Dendritic cell treated with granulocyte-macrophage colony-stimulating factor and Interleukin-4, amounts not matched to agents 40 ng/mL and 50 ng/mL, for 4 days (primary cell): ENCODE results near the gene SLC16A9.

ENCODE experiments used
- H3K27ac Mint-ChIP-seq: one replicate; pipeline ENCODE4 v1.8.0; 2022; ENCODE audit warnings: mild to moderate bottlenecking, mixed read lengths
- H3K27me3 Mint-ChIP-seq: one replicate; pipeline ENCODE4 v1.8.0; 2022; ENCODE audit warnings: mild to moderate bottlenecking, mixed read lengths
- H3K36me3 Mint-ChIP-seq: one replicate; pipeline ENCODE4 v1.8.0; 2022; ENCODE audit warnings: low read depth, mixed read lengths
- H3K4me1 Mint-ChIP-seq: one replicate; pipeline ENCODE4 v1.8.0; 2022; ENCODE audit warnings: low read depth, mixed read lengths
- H3K4me3 Mint-ChIP-seq: one replicate; pipeline ENCODE4 v1.8.0; 2022; ENCODE audit warnings: mild to moderate bottlenecking, moderate library complexity, mixed read lengths
- H3K9me3 Mint-ChIP-seq: one replicate; pipeline ENCODE4 v1.8.0; 2022; ENCODE audit warnings: mixed read lengths
- intact Hi-C: fragments of 100-400 bp; cut with micrococcal nuclease; formaldehyde crosslinking; loops from one replicate; pipeline ENCODE4 v1.15.0; 2022

Gene SLC16A9

GRCh38 chr10:59705931-59706330 is 3.7 kb downstream of the SLC16A9 start:
- H3K4me3 Mint-ChIP-seq, result no peak overlapping the region
- intact Hi-C loops, result no loop called here
- peaks cover 32% of the 10 kb centered on the region for H3K27me3 Mint-ChIP-seq
- peaks cover 15% of the 10 kb centered on the region for H3K4me1 Mint-ChIP-seq
- no peak overlapping the region for H3K27ac Mint-ChIP-seq
- H3K9me3 Mint-ChIP-seq, result no peaks in the 10 kb centered on the region
- no peaks in the 10 kb centered on the region for H3K36me3 Mint-ChIP-seq

DNA sequence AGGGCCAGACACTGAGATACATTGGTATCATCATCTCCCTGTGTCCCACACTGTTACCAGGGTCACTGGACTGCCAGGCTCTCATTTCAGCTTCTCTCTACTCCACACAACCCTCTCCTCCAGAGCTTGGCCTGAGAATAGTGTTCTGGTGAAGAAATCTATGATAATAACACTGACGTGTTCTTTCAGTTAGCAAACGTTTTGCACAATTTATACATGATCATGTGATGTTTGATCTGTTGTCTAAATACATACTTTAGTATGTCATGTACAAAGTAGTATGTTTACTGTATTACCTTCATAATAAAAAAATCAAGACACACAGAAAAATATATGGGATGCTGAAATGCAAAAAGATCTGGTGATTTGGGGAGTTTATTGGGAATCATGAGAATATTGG is 5.0 kb downstream of the SLC16A9 start:
- Mint-ChIP-seq H3K4me3 (no peak overlapping the region), H3K27me3 (peaks cover 19% of the 10 kb centered on the region), H3K9me3 (no peaks in the 10 kb centered on the region), H3K27ac (no peak overlapping the region), H3K36me3 (no peaks in the 10 kb centered on the region), H3K4me1 (peaks cover 8% of the 10 kb centered on the region)
- intact Hi-C loops, result no loop called here

- H3K27ac Mint-ChIP-seq, result no peak overlapping the region
- H3K36me3 Mint-ChIP-seq, result no peaks in the 10 kb centered on the region
- H3K4me3 Mint-ChIP-seq, result no peak overlapping the region
- intact Hi-C loops, result no loop called here
- H3K27me3 Mint-ChIP-seq, result peaks cover 2% of the 10 kb centered on the region
- H3K9me3 Mint-ChIP-seq, result no peaks in the 10 kb centered on the region
- H3K4me1 Mint-ChIP-seq, result no peaks in the 10 kb centered on the region
Measured at GRCh38 chr10:59702347-59702746, 7.3 kb downstream of the SLC16A9 start.

- H3K4me3 Mint-ChIP-seq, result no peak overlapping the region
- no peaks in the 10 kb centered on the region for H3K9me3 Mint-ChIP-seq
- H3K27ac Mint-ChIP-seq, result no peak overlapping the region
- intact Hi-C loops, result no loop called here
- H3K4me1 Mint-ChIP-seq, result no peaks in the 10 kb centered on the region
- H3K36me3 Mint-ChIP-seq, result no peaks in the 10 kb centered on the region
- no peaks in the 10 kb centered on the region for H3K27me3 Mint-ChIP-seq
Measured at GRCh38 chr10:59700709-59701108, 8.9 kb downstream of the SLC16A9 start.

DNA sequence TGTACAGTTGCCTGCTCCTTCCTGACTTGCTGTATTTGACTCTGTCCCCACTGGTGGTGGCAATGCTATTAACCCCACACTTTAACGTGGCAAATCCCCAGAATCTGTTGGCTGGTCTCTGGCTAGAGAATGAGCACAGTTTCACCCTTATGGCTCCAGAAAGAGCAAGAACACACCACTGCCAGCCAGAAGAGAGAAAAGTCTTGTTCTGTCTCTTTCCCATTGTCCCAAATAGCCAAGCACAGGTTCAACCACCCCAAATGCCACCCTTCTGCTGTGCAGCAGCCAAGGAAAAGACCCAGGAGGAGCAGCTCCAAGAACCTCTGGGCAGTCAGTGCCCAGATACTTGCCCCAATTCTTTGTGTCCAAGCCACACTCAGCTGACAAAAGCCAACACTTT is 11.3 kb downstream of the SLC16A9 start:
- Mint-ChIP-seq H3K4me1 (no peaks in the 10 kb centered on the region), H3K27me3 (no peaks in the 10 kb centered on the region), H3K27ac (no peak overlapping the region), H3K36me3 (no peaks in the 10 kb centered on the region), H3K4me3 (no peak overlapping the region), H3K9me3 (no peaks in the 10 kb centered on the region)
- intact Hi-C loops, result no loop called here

DNA sequence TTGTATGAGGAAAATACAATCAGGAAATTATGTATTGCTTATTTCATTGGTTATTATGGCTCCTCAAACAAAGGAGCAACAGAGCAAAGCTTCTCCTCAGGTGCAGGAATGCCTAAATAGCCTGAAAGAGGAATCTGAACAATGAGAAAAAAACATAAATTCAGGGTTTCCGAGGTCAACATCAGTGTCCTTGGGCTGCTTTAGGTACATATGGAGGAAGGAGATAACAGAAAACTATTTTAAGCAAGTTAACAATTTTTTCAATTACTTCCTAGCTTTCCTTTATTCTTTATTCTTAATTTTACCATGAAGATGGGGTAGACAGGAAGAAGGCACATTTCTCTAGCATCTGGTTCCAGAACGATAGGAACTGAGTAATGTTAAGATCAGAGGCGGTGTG is 14.0 kb downstream of the SLC16A9 start:
- Mint-ChIP-seq H3K27me3 (no peaks in the 10 kb centered on the region), H3K36me3 (no peaks in the 10 kb centered on the region), H3K9me3 (no peaks in the 10 kb centered on the region), H3K4me3 (no peak overlapping the region), H3K27ac (no peak overlapping the region), H3K4me1 (no peaks in the 10 kb centered on the region)
- intact Hi-C loops, result no loop called here

- Mint-ChIP-seq H3K27ac (no peak overlapping the region), H3K4me3 (no peak overlapping the region), H3K36me3 (no peaks in the 10 kb centered on the region), H3K27me3 (no peaks in the 10 kb centered on the region), H3K9me3 (no peaks in the 10 kb centered on the region), H3K4me1 (no peaks in the 10 kb centered on the region)
- intact Hi-C loops, result no loop called here
Measured at GRCh38 chr10:59694936-59695335, 14.7 kb downstream of the SLC16A9 start.

- intact Hi-C loops, result no loop called here
- no peaks in the 10 kb centered on the region for H3K27me3 Mint-ChIP-seq
- H3K36me3 Mint-ChIP-seq, result no peaks in the 10 kb centered on the region
- no peaks in the 10 kb centered on the region for H3K4me1 Mint-ChIP-seq
- H3K4me3 Mint-ChIP-seq, result no peak overlapping the region
- H3K9me3 Mint-ChIP-seq, result no peaks in the 10 kb centered on the region
- no peak overlapping the region for H3K27ac Mint-ChIP-seq
Measured at GRCh38 chr10:59692113-59692512, 17.5 kb downstream of the SLC16A9 start.

DNA sequence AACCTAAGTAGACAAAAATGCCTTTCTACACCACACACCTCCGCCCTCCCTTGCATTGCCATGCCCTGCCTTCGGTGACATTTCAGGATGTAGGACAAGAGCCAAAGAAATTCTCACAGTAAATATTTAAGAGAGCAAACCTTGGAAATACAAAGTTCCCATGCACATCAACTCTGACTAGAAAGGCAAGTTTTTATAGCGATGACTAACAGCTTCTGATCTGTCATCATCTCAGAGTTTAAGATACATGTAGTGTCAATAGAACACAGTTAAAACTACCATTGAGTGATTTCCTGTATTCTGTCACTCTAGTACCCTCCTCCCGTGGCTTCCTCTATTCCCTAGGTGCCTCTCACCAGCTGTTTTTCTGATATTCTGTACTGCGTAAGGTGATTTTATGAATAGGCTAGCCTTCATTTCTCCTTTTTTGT is 20.7 kb downstream of the SLC16A9 start:
- Mint-ChIP-seq H3K4me3 (no peak overlapping the region), H3K27me3 (no peaks in the 10 kb centered on the region), H3K27ac (no peak overlapping the region), H3K4me1 (no peaks in the 10 kb centered on the region), H3K9me3 (no peaks in the 10 kb centered on the region), H3K36me3 (no peaks in the 10 kb centered on the region)
- intact Hi-C loops, result no loop called here

DNA sequence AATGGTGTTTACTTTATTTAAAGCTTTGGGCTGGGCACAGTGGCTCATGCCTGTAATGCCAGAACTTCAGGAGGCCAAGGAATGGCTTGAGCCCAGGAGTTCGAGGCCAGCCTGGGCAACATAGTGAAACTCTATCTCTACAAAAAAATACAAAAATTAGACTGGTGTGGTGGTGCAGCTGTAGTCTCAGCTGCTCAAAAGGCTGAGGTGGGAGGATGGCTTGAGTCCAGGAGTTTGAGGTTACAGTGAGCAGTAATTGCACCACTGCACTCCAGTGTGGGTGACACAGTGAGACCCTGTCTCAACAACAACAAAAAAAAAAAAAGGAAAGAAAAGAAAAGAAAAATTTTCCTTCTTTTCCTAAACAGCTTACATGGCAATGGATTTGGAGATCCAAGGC is 22.0 kb downstream of the SLC16A9 start:
- no peaks in the 10 kb centered on the region for H3K4me1 Mint-ChIP-seq
- no peaks in the 10 kb centered on the region for H3K36me3 Mint-ChIP-seq
- no peak overlapping the region for H3K27ac Mint-ChIP-seq
- intact Hi-C loops, result no loop called here
- H3K9me3 Mint-ChIP-seq, result no peaks in the 10 kb centered on the region
- H3K27me3 Mint-ChIP-seq, result no peaks in the 10 kb centered on the region
- H3K4me3 Mint-ChIP-seq, result no peak overlapping the region

GRCh38 chr10:59684006-59684405 is 25.6 kb downstream of the SLC16A9 start:
- no peaks in the 10 kb centered on the region for H3K4me1 Mint-ChIP-seq
- H3K36me3 Mint-ChIP-seq, result no peaks in the 10 kb centered on the region
- H3K9me3 Mint-ChIP-seq, result no peaks in the 10 kb centered on the region
- no peak overlapping the region for H3K4me3 Mint-ChIP-seq
- no peak overlapping the region for H3K27ac Mint-ChIP-seq
- intact Hi-C loops, result no loop called here
- H3K27me3 Mint-ChIP-seq, result no peaks in the 10 kb centered on the region

- no peak overlapping the region for H3K4me3 Mint-ChIP-seq
- H3K27ac Mint-ChIP-seq, result no peak overlapping the region
- H3K27me3 Mint-ChIP-seq, result no peaks in the 10 kb centered on the region
- intact Hi-C loops, result no loop called here
- H3K9me3 Mint-ChIP-seq, result no peaks in the 10 kb centered on the region
- H3K4me1 Mint-ChIP-seq, result no peaks in the 10 kb centered on the region
- no peaks in the 10 kb centered on the region for H3K36me3 Mint-ChIP-seq
Measured at GRCh38 chr10:59682986-59683937, 26.4 kb downstream of the SLC16A9 start.

DNA sequence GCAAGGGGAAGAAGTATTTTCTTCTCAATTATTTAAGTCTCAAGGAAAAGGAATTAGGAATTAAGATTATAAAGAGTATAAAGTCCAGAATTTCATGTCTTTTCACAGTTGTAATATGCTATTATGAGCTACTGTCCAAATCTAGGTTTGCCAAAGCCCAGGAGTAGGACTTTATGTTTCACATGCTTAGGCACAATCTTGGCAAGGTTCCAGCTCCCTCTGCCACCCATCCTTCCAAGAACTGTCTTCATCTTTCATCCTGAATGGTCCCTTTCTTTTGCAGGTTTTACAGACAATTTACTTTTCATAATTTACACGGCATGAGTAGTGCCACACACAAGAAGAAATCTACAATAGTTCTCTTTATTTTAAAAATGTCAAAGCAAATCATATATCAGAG is 29.5 kb downstream of the SLC16A9 start:
- H3K27me3 Mint-ChIP-seq, result no peaks in the 10 kb centered on the region
- intact Hi-C loops, result no loop called here
- no peak overlapping the region for H3K4me3 Mint-ChIP-seq
- H3K4me1 Mint-ChIP-seq, result no peaks in the 10 kb centered on the region
- no peaks in the 10 kb centered on the region for H3K36me3 Mint-ChIP-seq
- no peaks in the 10 kb centered on the region for H3K9me3 Mint-ChIP-seq
- H3K27ac Mint-ChIP-seq, result no peak overlapping the region

DNA sequence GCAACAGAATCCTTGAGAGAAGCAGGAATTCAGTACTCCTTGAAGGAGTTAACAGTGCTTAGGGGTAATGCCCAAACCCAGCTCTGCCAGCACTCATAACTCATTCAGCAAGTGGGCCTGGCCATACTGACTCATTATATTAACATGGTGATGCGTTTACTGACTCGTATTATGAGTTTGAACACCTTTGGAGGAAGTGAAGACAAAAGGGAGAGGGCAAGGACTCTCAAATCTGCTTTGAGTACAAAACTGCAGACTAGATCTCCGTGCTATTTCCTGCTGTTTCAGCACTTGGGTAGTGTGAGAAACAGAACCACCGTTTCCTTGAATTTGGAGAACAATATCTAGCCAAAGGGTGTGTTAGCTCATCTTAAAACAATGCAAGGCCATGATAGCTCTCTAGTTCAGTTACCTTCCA is 30.8 kb downstream of the SLC16A9 start:
- H3K4me3 Mint-ChIP-seq, result no peak overlapping the region
- H3K27ac Mint-ChIP-seq, result no peak overlapping the region
- H3K9me3 Mint-ChIP-seq, result no peaks in the 10 kb centered on the region
- intact Hi-C loops, result no loop called here
- no peaks in the 10 kb centered on the region for H3K36me3 Mint-ChIP-seq
- no peaks in the 10 kb centered on the region for H3K27me3 Mint-ChIP-seq
- no peaks in the 10 kb centered on the region for H3K4me1 Mint-ChIP-seq
